ENCODE measurements around the gene MEST.
"Not testable (repeated sequence)": the region's sequence is repeated elsewhere in the genome, so short reads cannot be mapped to it uniquely, and the experiment has no call there.

The MEST gene

GRCh38 chr7:130527752-130528355, 36.0 kb downstream of the MEST start:
- not testable (repeated sequence) for DNase-seq

- no peak for DNase-seq
Measured at GRCh38 chr7:130529417-130529816, 37.5 kb downstream of the MEST start.

- DNase-seq, result not testable (repeated sequence)
Measured at GRCh38 chr7:130537894-130538293, 46.0 kb downstream of the MEST start.

- DNase-seq, result not testable (repeated sequence)
Measured at GRCh38 chr7:130541287-130541686, 49.4 kb downstream of the MEST start.

GRCh38 chr7:130542297-130542696, 50.4 kb downstream of the MEST start:
- not testable (repeated sequence) for DNase-seq

GRCh38 chr7:130543487-130544010, 51.7 kb downstream of the MEST start:
- DNase-seq, result no peak

- DNase-seq, result no peak
Measured at GRCh38 chr7:130544356-130544755, 52.5 kb downstream of the MEST start.

GRCh38 chr7:130553398-130554029, 61.6 kb downstream of the MEST start:
- DNase-seq, result no peak

GRCh38 chr7:130554481-130554880, 62.6 kb downstream of the MEST start:
- no peak for DNase-seq

Measured in NCI-H345 (cell line).